ENCODE data around the gene SMARCA5.

GRCh38 chr4:143524211-143524610, 10.7 kb downstream of the SMARCA5 start:
- no peak for TF ChIP-seq CTCF (IDR thresholded peaks at IDR 0.05)
- TF ChIP-seq POLR2AphosphoS5 (IDR thresholded peaks at IDR 0.05) = no peak
- TF ChIP-seq POLR2A (IDR thresholded peaks at IDR 0.05) = no peak
